HG02798 (cell line): ENCODE data around the gene XKR3.
"Not testable (repeated sequence)": the region's sequence is repeated elsewhere in the genome, so short reads cannot be mapped to it uniquely, and the experiment has no call there.

Source experiments
- ATAC-seq: cut with Tn5 transposase; IDR thresholded peaks from one replicate; pipeline ENCODE4 v1.9.1; 2021; ENCODE audit warnings: mild to moderate bottlenecking; ENCODE audit not compliant: unreplicated experiment, poor library complexity

Gene XKR3

DNA sequence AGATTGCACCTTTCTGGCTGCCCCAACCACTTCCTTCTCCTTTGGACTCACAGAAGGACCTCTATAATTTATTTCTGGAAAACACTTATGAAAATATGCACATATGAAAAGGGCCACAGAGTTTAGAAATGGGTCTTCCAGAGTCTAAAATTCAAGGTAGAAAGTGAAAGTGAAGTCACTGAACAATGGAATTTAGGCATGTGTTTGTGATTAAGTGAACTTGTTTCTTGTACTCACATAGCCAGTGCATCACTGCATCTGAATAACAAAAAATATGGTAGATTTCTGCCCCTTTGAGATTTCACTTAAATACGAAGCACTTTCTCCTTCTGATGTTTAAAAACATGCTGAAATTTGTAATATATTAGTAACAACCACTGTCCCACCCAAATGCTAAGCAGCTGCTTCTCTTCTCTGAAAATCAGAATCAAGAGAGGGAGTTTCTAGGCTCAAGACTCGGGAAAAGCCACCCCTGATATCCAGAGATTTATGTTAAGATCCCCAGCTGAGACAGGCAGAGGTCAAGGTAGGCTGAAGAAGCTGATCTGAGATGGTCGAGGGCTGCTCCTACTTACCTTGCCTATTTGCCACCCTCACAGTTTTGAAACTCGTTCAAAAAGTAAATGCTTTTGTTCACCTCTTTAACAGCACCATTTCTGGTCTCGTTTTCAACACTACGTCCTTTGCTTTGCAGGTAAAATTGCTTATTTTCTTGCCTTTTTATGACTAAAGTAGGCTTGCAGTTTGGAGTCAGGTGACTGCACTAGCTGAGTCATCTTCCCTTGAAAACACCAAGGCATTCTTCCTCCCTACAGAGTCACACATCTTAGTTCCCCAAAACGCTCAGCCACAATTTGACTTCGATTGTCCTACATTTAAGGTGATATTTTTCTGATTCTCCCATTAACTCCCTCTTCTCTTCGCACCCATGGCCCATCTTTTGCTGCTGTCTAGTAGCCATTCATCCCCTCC is at the start of gene XKR3:
XKR3 (minus strand) TSS at position 696 of the 972 bp plus-strand sequence. CDS start 17,338 bp downstream, outside the sequence.
- ATAC-seq: peak; percentile 46

DNA sequence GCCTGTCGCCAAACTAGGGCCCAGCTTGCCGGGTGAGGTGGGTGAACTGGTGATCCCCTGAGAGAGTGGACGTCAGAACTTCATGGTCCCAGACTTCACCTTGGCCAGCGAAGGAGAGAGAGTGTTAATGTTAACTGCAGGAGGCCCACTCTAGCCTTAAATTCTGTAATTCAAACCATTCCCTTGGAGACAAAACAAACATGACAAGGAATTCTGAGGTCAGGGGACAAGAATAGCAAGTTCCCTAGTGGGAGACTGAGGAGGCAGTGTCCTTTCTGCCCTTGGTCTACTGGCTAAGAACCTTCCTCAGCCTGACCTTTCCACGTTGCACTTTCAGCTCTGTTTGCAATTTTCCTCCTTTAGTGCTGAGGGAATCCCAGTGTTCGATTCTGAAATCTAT is 44.4 kb upstream of the XKR3 start:
- ATAC-seq: not testable (repeated sequence)

DNA sequence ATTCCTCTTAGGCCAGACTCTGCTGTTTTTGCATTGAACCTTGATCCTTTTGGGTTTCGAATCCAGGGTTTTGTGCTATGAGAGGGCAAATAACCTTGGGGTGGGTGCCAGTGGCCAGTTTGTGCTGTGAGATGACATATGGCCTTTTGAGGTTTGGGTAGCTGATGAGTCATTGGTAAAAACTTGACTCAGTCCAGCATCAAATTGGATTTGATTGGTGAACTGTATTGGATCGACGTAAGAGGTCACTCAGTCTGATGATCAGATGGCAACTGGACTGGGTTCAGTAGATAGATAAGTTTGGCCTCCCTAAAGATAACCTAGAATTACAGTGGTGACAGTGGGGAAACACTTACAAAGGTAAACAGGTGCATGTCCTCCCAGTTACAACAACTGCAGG is 41.0 kb upstream of the XKR3 start:
- ATAC-seq: no peak

DNA sequence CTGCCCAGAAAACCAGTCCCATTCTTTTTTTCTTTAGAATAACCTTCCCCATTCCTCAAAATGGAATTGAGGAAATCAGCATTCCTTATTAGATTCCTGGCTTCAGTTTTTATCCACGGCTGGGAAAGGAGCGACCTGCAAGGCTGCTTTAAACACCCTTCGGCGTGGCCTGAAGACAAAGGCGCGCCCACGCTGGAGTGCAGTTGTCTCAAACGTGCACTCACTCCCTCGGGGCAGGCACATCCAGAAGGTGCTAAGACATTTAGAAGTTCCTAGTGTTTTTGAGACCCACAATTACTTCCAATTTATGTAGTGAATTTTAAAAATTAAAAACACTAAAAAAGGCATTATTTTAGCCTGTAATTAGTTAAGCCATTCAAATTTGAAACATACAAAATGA is 31.6 kb upstream of the XKR3 start:
- not testable (repeated sequence) for ATAC-seq

DNA sequence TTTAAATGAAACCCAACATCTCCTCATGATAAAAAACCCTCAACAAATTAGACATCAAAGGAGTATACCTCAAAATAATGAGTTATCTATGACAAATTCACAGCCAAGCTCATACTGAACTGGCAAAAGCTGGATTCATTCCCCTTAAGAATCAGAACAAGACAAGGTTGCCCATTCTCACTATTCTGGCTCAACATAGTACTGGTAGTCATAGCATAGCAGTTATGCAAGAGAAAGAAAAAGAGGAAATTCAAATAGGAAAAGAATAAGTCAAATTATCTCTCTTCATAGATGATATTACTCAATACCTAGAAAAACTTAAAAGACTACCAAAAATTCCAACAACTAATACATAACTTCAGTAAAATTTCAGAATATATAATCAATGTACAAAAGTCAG is 29.4 kb upstream of the XKR3 start:
- no peak for ATAC-seq

DNA sequence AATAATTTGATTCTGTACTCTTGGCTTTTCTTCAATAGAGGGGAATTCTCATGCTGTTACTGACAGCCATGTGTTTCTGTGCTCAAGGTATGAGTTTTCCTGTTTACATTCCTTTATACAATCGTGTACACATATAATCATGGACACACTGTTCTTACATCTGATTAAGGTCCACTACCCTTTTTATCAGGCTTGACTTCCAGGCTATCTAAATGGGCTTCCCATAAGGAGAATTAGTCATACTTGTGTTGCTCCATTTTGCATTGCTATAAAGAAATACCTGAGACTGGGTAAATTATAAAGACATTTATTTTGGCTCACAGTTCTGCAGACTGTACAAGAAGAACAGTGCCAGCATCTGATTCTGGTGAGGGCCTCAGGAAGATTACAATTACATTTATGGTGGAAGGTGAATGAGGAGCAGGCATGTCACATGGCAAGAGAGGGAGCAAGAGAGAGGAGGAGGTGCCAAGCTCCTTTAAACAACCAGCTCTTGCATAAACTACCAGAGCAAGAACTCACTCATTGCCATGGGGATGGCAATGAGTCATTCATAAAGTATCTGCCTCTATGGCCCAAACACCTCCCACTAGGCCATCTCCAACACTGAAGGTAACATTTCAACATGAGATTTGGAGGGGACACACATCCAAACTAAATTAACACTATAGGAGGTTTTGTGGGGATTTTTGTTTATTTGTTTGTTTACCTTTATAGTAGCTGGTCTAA is 26.2 kb upstream of the XKR3 start:
- not testable (repeated sequence) for ATAC-seq

DNA sequence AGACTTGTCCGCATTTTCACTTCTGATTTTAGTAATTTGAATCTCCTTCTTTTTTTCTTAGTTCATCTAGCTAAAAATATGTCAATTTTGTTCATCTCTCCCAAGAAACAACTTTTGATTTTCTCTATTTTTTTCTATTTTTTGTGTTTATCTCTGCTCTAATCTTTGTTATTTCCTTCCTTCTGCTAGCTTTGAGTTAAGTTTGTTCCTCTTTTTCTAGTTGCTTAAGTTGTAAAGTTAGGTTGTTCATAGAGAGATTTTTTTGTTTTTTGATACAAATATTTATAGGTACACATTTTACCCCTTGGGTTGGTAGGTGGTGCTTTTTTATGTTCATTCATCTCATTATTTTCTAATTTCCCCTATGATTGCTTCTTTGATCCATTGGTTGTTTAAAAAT is 22.1 kb upstream of the XKR3 start:
- no peak for ATAC-seq

DNA sequence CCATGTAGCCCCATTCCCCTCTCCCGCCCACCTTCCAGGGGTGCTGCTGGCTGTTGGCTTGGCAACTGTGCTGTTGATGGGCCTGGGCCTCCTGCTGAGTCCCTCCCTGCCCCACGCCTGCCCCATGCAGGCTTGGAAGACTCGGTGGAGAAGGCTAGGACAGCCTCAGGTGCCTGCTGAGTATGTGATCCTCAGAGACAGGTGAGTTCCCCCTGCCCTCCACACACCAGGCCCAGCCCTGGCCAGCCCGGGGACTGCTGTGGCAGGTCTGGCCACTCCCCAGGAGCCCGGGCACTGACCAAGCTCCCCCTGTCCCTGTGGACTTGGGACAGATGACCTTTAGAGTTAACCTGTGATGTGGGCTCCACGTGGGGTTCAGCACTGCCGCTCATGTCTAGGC is 20.7 kb upstream of the XKR3 start:
- no peak for ATAC-seq

DNA sequence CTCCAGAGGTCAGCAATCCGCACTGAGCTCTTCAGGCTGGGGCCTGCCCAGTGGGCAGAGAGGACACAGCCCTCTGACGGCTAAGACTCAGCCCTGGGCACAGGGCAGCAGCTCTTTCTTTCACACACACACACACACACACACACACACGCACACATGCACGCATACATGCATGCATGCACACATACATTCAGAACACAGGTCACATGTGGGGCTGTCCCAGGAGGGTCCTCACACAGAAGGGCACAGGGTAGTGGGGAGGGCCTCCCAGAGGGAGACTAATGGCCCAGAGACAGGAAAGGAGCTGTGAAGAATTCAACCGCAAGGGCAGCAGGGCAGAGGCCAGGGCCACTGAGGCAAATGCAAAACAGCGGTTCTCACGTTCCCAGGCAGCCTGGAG is 20.3 kb upstream of the XKR3 start:
- ATAC-seq: no peak

DNA sequence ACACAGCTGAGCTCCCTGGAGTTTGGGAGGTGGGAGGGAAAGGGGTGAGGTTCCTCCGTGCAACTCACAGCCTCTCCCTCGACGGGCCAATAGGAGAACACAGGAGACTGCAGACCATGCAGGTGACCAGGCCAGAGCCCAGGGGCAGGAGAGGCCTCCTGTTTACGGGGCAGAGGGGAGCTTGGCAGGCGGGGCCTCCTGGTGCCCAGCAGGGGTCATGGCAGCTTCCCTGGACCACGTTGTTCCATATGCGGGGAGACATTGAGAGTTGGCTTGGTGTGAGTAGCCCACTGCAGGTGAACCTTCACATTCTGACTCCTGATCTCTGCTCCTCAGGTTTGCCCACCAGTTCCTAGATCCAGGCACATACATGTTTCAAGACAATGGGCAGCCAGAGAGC is 19.3 kb upstream of the XKR3 start:
- no peak for ATAC-seq

DNA sequence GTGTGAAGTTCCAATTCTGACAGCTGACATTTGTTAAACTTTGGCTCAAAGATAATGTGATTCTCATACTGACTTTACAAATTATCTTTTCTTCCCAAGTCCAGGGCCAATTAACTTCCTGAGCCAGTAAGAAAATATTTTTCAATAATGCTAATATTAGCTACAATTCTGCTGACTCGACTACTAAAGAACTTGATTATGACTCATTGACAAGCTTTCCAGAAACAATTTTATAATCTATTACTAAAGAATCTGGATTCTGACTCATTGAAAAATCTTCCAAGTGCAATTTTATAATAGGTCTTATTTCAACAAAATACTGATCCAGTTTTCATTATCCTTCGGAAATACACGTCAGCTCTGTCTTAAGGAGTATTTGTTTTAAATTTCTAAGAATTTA is 12.9 kb upstream of the XKR3 start:
- no peak for ATAC-seq

DNA sequence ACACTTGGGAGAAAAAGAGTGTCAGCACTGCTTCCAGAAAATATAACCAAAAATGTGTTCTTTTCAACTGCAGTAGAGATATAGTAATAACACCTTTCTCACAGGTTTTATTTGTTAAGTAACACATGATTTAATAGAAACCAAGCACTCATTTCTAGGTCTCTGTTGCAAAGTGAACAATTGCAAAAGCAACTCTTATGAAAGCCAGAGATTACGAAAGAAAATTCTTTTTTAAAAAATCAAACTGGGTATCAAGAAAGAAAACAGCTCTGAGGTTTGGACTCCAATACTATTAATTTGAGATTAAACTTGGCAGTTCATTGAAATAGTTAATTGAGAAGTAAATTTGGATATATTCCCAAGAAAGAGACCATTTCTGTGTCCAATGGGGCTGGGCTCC is 9.8 kb upstream of the XKR3 start:
- ATAC-seq: no peak

DNA sequence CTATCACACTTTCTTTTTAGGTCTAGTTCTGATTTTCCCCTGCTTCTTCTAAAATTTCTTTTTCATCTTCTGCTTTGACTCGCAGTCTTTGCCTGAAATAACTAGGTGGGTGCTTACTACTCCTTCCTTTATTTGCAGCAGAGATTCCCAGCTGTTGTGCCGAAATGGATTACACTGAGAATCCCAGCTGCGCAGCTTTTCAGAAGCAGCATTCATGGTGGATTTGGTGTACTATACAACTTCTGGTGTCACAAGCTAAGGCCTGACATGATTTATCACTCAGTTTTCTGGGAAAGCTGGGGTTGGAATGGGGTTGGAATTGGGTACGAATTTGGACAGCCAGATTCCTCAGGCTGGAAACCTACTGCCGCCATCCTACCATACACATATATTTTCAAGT is 6.0 kb upstream of the XKR3 start:
- ATAC-seq: no peak

DNA sequence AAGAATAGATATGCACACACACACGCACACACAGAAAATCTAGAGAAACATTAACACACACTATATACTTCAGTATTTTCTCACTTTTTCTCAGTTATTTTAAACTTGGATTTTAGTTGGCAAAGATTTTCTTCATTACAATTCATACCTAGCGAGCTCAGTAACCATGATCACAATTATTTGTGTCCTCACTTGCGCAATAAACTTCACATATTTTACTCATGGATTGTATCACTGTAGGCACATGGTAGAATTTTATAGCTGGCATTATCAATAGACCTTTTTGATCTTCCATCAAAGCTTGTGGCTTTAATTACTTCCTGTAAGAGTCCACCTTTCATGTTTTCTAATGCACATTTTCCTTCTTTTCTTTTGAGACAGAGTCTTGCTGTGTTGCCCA is 4.8 kb upstream of the XKR3 start:
- no peak for ATAC-seq

DNA sequence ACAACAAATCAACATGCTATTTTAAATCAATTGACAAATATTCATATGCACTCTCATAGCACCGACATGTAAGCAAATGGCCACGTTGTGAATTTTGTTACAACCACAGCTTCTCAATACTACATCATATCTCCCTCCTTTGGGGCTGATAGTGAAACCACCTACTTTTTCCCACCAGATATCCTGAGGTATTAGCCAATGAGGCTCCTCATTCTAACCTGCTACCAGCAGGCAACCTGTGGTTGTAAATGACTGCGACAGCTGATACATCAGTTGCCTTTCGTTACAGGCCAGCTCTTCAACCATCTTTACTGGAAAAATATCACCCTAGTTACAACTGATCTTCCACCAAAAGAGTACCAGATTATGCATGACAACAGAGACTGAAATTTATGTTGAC is 3.7 kb upstream of the XKR3 start:
- no peak for ATAC-seq

DNA sequence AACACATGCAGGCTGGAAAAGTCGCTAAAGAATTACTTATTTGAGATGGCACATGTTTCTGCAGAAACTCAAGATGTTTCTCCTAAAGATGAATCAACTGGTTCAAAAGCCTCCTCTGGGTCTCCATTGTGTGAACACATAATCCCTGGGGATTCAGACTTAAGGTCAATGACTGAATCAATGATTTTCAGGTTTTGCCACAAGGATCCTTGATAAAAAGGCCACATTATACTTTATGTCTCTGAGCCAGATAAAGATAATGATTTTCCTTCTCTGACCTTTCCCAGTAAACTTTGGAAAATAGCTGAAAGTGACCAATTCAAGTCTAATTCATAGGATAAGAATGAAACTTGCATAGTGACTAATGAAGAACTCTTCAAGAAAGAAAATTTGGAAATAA is 2.3 kb upstream of the XKR3 start:
- no peak for ATAC-seq

DNA sequence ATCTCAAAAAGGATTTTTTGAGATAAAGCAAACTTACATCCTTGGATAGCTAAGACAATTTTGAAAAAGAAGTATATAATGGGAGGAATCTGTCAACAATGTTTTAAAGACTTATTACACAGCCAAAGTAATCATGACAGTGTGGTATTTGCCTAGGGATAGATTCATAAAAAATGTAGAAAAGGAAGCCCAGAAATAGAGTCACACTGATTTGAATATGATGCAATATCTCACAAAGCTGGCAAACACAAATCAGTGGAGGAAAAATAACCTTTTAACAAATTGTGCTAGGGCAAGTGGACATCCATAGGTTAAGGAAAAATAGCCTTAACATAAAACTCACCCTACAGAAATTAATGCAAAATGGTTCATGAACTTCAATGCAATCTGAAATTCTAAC is 6.0 kb downstream of the XKR3 start:
- ATAC-seq: no peak

DNA sequence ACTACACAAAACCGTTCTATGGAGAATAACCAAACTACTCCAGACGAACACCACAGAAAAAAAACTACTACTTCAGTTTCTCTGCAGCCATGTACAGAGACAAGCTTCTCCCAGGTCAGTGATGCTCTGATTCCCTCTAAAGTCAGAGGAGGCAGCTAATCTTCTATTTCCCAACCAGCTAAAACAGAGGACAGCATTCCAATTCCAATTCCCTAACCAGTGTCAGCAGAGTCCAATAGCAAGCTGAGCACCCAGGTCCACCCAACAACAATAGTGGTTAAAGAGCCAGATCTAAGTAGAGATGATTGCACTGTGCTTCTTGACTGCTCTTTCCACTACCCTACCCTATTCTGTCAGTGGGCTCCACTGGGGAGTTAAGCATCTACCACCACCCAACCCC is 6.7 kb downstream of the XKR3 start:
- ATAC-seq: no peak

DNA sequence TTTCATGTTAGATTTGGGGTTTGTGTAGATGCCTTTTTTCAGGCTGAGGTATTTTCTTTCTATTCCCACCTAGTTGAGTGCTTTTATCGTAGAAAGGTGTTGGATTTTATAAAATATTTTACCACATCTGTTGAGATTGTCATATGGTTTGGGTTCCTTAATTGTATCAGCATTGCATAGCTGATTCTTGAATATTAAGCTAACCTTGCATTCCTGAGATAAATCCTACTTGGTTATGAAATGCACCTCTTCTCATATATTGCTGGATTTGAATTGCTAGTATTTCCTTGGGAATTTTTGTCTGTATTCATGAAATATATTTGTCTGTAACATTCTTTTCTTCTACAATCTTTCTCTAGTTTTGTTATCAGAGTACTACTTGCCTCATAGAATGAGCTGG is 10.1 kb downstream of the XKR3 start:
- ATAC-seq: no peak

DNA sequence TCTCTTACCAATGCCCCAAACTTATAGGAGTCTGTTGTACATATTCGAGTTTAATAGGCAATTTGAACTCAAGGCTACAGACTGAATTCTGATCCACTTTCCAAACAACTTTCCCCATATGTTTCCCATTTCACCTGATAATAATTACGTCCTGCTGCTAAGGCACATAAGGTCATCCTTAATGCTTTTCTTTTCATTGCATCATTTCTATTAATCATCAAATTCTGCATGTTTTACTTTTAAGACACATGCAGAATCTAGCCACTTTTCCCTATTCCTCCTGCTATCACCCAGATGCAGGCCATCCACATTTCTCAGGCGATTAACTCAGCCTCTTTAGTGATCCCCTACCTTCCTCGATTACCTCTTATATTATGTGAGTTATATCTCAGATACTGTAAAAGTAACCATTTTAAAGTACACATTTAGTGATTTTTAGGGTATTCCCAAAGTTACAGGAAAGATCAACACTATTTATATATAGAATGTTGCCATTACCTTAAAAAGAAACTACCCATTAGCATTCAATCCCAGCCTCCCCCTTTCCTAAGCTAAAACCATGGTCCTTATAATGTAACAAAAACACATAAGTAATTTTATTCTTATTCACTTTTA is 14.9 kb downstream of the XKR3 start:
- ATAC-seq: no peak

DNA sequence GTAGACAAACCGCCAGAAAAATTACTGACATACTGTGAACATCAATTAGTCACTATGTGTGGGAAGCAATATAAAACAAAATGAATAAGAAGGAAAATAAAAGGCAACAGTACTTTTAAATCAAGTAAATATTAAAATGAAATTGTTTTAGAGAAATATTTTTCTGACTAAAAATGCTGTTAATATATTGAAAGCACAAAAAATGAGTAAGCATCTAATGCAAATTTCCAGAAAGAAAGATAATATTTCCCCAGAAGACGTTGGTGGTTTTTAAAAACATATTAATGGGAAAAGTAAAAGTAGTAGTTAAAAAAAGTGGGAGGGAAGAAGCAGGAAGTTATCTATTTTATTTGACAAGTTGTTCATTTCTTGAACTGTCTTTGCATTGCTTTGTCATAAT is 16.5 kb downstream of the XKR3 start:
- ATAC-seq: no peak
